HEK293 (cell line): ENCODE measurements around the gene PFDN1.

Experiments used
- CTCF ChIA-PET: fragments of 350-600 bp; formaldehyde crosslinking; extraction: SDS; loops from one replicate; lab custom pipeline; 2021; ENCODE audit warnings: antibody characterized with exemption; lab: Yijun Ruan, JAX
- POLR2A ChIA-PET: fragments of 300-600 bp; formaldehyde crosslinking; extraction: SDS; loops from one replicate; lab custom pipeline; 2020; ENCODE audit warnings: antibody characterized with exemption, inconsistent platforms; lab: Yijun Ruan, JAX
- H3K27ac ChIP-seq: fragments of 200-500 bp; sonication (Bioruptor generic); 2 replicates; pipeline ENCODE4 v1.5.1; 2014; ENCODE audit warnings: low read depth, low read length, control low read depth, inconsistent platforms; ENCODE audit errors: extremely low read depth
- H3K36me3 ChIP-seq, 2 experiments: fragments of 200-500 bp in 1 of 2; sonication (Bioruptor generic) in 1 of 2; 1 replicate in 1 of 2; 2 replicates in 1 of 2; pipeline ENCODE4 v1.5.1; 2014 to 2017; ENCODE audit warnings: inconsistent platforms in 2 of 2, low read length in 2 of 2; ENCODE audit not compliant: control insufficient read depth in 2 of 2, insufficient read depth in 1 of 2
- H3K4me1 ChIP-seq: fragments of 200-500 bp; sonication (Bioruptor generic); 2 replicates; pipeline ENCODE4 v1.5.1; 2014; ENCODE audit warnings: mild to moderate bottlenecking, low read length, inconsistent platforms; ENCODE audit not compliant: control insufficient read depth, insufficient read depth
- H3K4me3 ChIP-seq: 2 replicates; pipeline ENCODE4 v1.5.1; 2011; ENCODE audit warnings: low read depth, mild to moderate bottlenecking, control low read depth, low read length, moderate library complexity
- H3K9me3 ChIP-seq: fragments of 200-500 bp; sonication (Bioruptor generic); 2 replicates; pipeline ENCODE4 v1.5.1; 2014; ENCODE audit warnings: low read depth, low read length, inconsistent platforms; ENCODE audit not compliant: control insufficient read depth, insufficient read depth
- HOXC10 ChIP-seq: sonication (generic); formaldehyde crosslinking; IDR thresholded peaks from 2 replicates; pipeline ENCODE4 v1.8.1; 2023; ENCODE audit warnings: mild to moderate bottlenecking, missing genetic modification reagents
- KLF9 ChIP-seq: fragments of 450-650 bp; formaldehyde crosslinking; IDR thresholded peaks from 2 replicates; pipeline ENCODE4 v1.5.1; 2016; ENCODE audit warnings: missing biosample characterization, missing genetic modification characterization, low read depth
- PRDM1 ChIP-seq: fragments of 450-650 bp; formaldehyde crosslinking; IDR thresholded peaks from 2 replicates; pipeline ENCODE4; 2016; ENCODE audit warnings: missing biosample characterization, missing genetic modification characterization
- TCF7L2 ChIP-seq: IDR thresholded peaks from 2 replicates; pipeline ENCODE4 v1.6.1; 2011; ENCODE audit warnings: low read depth, mild to moderate bottlenecking, inconsistent platforms, low read length, moderate library complexity, borderline replicate concordance
- TSHZ1 ChIP-seq: fragments of 450-650 bp; formaldehyde crosslinking; IDR thresholded peaks from 2 replicates; pipeline ENCODE4 v1.5.1; 2016; ENCODE audit warnings: missing biosample characterization, missing genetic modification characterization, borderline replicate concordance
- ZEB2 ChIP-seq: fragments of 450-650 bp; formaldehyde crosslinking; IDR thresholded peaks from 2 replicates; pipeline ENCODE4 v1.5.1; 2016; ENCODE audit warnings: missing biosample characterization, missing genetic modification characterization
- ZFHX2 ChIP-seq: fragments of 450-650 bp; formaldehyde crosslinking; conservative IDR thresholded peaks from 2 replicates; pipeline ENCODE4 v1.5.1; 2016; ENCODE audit warnings: missing biosample characterization, missing genetic modification characterization
- ZIC2 ChIP-seq: fragments of 450-650 bp; formaldehyde crosslinking; IDR thresholded peaks from 2 replicates; pipeline ENCODE4 v1.5.1; 2016; ENCODE audit warnings: missing biosample characterization, missing genetic modification characterization
- ZNF10 ChIP-seq: fragments of 450-650 bp; formaldehyde crosslinking; IDR thresholded peaks from 2 replicates; pipeline ENCODE4 v1.5.1; 2017; ENCODE audit warnings: missing biosample characterization, missing genetic modification characterization
- ZNF112 ChIP-seq: fragments of 450-650 bp; formaldehyde crosslinking; IDR thresholded peaks from 2 replicates; pipeline ENCODE4 v1.5.0; 2017; ENCODE audit warnings: missing biosample characterization, missing genetic modification characterization
- ZNF146 ChIP-seq: fragments of 450-650 bp; formaldehyde crosslinking; IDR thresholded peaks from 2 replicates; pipeline ENCODE4 v1.5.1; 2016; ENCODE audit warnings: missing biosample characterization, missing genetic modification characterization
- ZNF24 ChIP-seq: fragments of 450-650 bp; formaldehyde crosslinking; IDR thresholded peaks from 2 replicates; pipeline ENCODE4 v1.5.1; 2016; ENCODE audit warnings: missing biosample characterization, missing genetic modification characterization
- ZNF394 ChIP-seq: fragments of 450-650 bp; formaldehyde crosslinking; IDR thresholded peaks from 2 replicates; pipeline ENCODE4 v1.5.1; 2016; ENCODE audit warnings: missing biosample characterization, missing genetic modification characterization, mild to moderate bottlenecking, moderate library complexity, borderline replicate concordance
- ZNF510 ChIP-seq: fragments of 450-650 bp; formaldehyde crosslinking; IDR thresholded peaks from 2 replicates; pipeline ENCODE4 v1.5.1; 2018; ENCODE audit warnings: mild to moderate bottlenecking, missing genetic modification characterization, missing biosample characterization; ENCODE audit not compliant: insufficient replicate concordance
- ZNF555 ChIP-seq: fragments of 450-650 bp; formaldehyde crosslinking; conservative IDR thresholded peaks from 2 replicates; pipeline ENCODE4 v1.5.1; 2017; ENCODE audit warnings: missing biosample characterization, mild to moderate bottlenecking, missing genetic modification characterization, inconsistent platforms
- ZNF621 ChIP-seq: fragments of 450-650 bp; formaldehyde crosslinking; IDR thresholded peaks from 2 replicates; pipeline ENCODE4 v1.5.1; 2017; ENCODE audit warnings: missing biosample characterization, missing genetic modification characterization
- ZNF639 ChIP-seq: fragments of 450-650 bp; formaldehyde crosslinking; IDR thresholded peaks from 2 replicates; pipeline ENCODE4 v1.5.1; 2016; ENCODE audit warnings: missing biosample characterization, missing genetic modification characterization
- ZNF76 ChIP-seq: fragments of 450-650 bp; formaldehyde crosslinking; IDR thresholded peaks from 2 replicates; pipeline ENCODE4; 2016; ENCODE audit warnings: low read depth, missing biosample characterization, missing genetic modification characterization, borderline replicate concordance

The PFDN1 gene

GRCh38 chr5:140261403-140262171 lies 41.3 kb downstream of the PFDN1 start (continued):
- TF ChIP-seq TSHZ1 (tag by site-specific recombination) (0 out of 2 replicates have a peak, but pooled peaks have one; percentile 24), ZNF24 (tag by site-specific recombination) (0 out of 2 replicates have a peak, but pooled peaks have one; percentile 35), ZNF112 (tag by site-specific recombination) (no peak), PRDM1 (tag by site-specific recombination) (peak; percentile 60; the same call in 1 of the 2 replicates), KLF9 (tag by site-specific recombination) (0 out of 2 replicates have a peak, but pooled peaks have one; percentile 19), ZNF639 (tag by site-specific recombination) (peak; percentile 39; the same call in 1 of the 2 replicates), TCF7L2 (peak; percentile 39; the same call in 1 of the 2 replicates)
- TF ChIP-seq, all 188 proteins: peak for 37

DNA sequence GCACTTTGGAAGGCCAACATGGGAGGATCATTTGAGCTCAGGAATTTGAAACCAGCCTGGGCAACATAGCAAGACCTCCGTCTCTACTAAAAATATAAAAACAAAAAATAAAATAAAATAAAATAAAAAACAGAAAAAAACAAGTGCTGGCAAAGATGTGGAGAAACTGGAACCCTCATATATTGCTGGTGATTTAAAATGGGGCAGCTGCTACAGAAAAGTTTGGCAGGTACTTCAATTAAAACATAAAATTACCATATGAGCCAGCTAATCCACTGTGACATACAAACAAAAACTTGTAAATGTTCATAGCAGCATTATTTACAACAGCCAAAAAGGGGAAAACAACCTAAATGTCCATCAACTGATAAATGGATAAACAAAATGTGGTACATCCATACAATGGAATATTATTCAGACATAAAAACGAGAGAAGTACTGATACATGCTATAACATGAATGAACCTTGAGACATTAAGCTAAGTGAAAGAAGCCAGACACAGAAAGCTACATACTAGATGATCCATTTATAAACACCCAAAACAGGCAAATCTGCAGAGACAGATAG lies 42.7 kb downstream of the PFDN1 start:
- TF ChIP-seq ZNF146 (tag by site-specific recombination) (peak; percentile 96), ZNF555 (tag by site-specific recombination) (no peak), ZIC2 (tag by site-specific recombination) (no peak), HOXC10 (CRISPR knock-in tag) (no peak), ZNF394 (0 out of 2 replicates have a peak, but pooled peaks have one; percentile 15), ZFHX2 (tag by site-specific recombination) (no peak), ZNF621 (no peak), ZNF76 (tag by site-specific recombination) (no peak), ZEB2 (tag by site-specific recombination) (no peak), ZNF510 (no peak), ZNF10 (tag by site-specific recombination) (peak; percentile 63)
- Histone ChIP-seq H3K4me1 (peaks cover 11% of the 10 kb centered on the region), H3K36me3 (peaks cover 0 to 15% of the 10 kb centered on the region in 2 experiments; a peak in 2 of 3 replicates), H3K9me3 (no peaks in the 10 kb centered on the region), H3K4me3 (no peak overlapping the region), H3K27ac (no peak overlapping the region)
- CTCF ChIA-PET = interaction anchor here (0.6 to 4.0 kb wide), 10 partner anchors 13 to 985 kb away, joined by 3 to 25 read pairs (median 4); partner anchors contain the start of gene HBEGF
- POLR2A ChIA-PET = interaction anchor here (1.8 kb wide), 1 partner anchor 11 kb away, joined by 6 read pairs; no protein-coding TSS in a partner anchor
